ENCODE measurements around the gene ANKFN1.
"Not testable (repeated sequence)": the region's sequence is repeated elsewhere in the genome, so short reads cannot be mapped to it uniquely, and the experiment has no call there.

Gene ANKFN1

GRCh38 chr17:56182081-56182480 lies 28.8 kb downstream of the ANKFN1 start:
- no peak for DNase-seq (ENCODE audit: low read depth in 2 of 3, low spot score in 1 of 3)

- DNase-seq (ENCODE audit: low read depth in 2 of 3, low spot score in 1 of 3) = no peak
Observed at GRCh38 chr17:56184650-56185049, 31.4 kb downstream of the ANKFN1 start.

GRCh38 chr17:56185491-56186221 lies 32.4 kb downstream of the ANKFN1 start:
- DNase-seq (ENCODE audit: low read depth in 2 of 3, low spot score in 1 of 3) = no peak

DNA sequence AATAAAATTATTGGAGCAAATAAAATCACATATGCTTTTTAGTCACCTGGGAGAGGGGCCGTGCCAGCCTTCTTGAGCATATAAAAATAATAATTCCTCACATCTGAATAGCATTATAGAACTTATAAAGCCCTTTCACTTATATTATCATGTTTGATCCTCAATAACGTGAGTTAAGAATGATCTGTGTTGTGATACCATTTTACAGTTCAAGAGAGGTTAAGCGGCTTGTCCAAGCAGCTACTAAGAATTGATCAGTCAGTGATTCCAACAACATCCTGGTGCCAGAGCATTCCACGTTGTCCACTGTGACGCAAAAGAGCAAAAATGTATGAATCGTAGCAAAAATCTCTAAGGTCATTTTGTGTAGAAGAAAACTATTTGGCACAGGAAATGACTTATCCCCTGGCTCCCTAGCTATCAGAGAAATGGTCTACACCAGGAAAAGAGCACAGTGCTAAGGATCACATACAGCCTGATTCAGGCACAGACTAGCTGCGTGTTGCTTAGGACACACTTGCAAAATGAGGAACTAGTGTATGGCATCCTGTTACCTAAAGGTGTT lies 33.0 kb downstream of the ANKFN1 start:
- DNase-seq (ENCODE audit: low read depth in 2 of 3, low spot score in 1 of 3) = no peak

GRCh38 chr17:56203430-56203829 lies 50.2 kb downstream of the ANKFN1 start:
- no peak for DNase-seq (ENCODE audit: low read depth in 2 of 3, low spot score in 1 of 3)

GRCh38 chr17:56206351-56206750 lies 53.1 kb downstream of the ANKFN1 start:
- no peak for DNase-seq (ENCODE audit: low read depth in 2 of 3, low spot score in 1 of 3)

GRCh38 chr17:56213031-56213430 lies 59.8 kb downstream of the ANKFN1 start:
- no peak for DNase-seq (ENCODE audit: low read depth in 2 of 3, low spot score in 1 of 3)

DNA sequence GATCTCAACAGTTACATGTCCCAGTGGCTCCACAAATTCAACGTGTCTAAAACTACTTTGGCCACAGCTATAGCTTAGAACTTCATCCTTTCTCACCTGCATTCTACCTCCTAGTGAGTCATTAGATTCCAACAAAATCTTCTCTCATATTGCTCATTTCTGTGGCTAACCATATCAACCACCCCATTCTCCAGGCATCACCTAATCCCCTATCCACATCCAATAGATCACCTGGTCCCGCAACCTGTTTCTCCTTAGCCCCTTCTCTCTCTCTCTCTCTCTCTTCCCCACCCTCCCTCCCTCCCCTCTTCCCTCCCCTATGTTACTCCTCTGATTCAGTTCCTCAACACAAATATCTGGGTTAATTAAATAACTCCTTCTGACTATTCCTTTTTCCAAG lies 64.6 kb downstream of the ANKFN1 start:
- no peak for DNase-seq (ENCODE audit: low read depth in 2 of 3, low spot score in 1 of 3)

DNA sequence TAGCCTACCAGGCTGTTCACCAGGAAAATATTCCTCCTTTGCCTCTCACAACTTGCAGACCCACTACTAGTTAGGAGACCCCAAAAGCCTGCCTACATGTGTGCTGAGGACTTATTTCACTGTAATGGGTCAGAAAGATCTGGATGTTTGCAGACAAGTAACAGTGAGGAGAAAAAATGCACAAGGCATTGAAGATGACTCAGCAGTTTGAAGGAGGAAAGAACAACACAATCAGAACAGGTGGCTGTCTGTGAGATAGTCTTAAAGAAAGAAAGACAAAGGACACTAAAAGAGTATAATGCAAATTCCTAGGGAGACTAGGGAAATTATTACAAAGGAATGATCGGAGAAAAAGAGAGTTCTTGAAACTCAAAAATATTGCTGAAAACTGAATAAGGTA lies 69.0 kb downstream of the ANKFN1 start:
- no peak for DNase-seq (ENCODE audit: low read depth in 2 of 3, low spot score in 1 of 3)

DNA sequence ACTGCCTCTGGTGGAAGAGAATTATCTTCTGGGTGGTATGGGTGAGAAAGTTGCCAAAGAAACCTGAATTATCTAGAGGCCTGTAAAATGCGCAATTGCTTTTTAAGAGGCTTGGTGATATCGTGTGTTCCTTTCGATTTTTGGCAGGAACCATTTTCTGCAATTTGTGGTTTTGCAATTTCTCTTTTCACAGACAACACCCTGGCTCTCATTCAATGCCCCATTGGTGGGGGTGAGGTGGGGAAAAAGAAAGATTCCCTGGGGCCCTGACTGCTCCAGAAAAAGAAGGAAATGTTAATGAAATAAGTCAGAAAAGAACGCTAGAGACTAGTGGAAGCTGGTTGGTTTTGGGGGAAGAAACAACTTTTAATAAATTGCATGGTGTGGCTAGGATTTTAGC lies 77.4 kb downstream of the ANKFN1 start:
- no peak for DNase-seq (ENCODE audit: low read depth in 2 of 3, low spot score in 1 of 3)

DNA sequence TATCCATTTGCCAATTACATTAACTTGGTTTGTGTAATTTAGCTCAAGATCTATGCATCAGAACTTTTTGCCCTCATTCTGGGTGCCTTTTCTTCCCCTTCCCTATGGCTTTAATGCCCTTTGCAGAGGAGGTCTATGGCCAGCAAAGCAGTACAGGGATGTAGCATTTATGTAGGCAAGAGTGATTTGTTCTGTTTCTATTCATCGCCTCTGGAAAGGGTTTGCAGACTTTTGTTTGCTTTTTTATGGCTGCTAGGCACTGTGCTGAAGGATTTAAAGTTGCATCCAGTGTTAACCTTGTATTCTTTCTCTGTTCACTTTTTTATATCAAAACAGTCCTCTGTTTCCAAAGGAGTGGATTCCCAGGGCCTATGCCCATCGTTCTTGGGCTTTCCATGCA lies 78.0 kb downstream of the ANKFN1 start:
- DNase-seq (ENCODE audit: low read depth in 2 of 3, low spot score in 1 of 3) = no peak

DNA sequence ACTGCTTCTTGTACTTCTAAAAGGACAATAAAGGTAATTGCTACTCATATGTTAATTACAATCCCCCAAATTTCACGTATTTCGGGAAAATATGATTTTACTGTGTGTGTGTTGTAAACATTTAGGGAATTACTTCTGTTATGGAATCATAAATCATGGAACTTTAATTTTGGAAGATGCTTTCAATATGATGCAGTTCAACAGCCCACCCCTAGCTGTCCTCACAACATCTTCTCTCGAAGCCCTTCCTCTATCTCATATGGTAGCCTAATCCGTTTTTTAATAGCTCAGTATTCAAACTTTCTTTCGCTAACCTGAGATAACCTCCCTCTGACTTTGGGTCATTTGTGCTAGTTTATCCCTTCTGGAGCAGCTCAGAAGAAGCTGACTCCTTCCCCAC lies 78.4 kb downstream of the ANKFN1 start:
- DNase-seq (ENCODE audit: low read depth in 2 of 3, low spot score in 1 of 3) = no peak

- DNase-seq (ENCODE audit: low read depth in 2 of 3, low spot score in 1 of 3) = no peak
Observed at GRCh38 chr17:56244268-56244890, 91.1 kb downstream of the ANKFN1 start.

DNA sequence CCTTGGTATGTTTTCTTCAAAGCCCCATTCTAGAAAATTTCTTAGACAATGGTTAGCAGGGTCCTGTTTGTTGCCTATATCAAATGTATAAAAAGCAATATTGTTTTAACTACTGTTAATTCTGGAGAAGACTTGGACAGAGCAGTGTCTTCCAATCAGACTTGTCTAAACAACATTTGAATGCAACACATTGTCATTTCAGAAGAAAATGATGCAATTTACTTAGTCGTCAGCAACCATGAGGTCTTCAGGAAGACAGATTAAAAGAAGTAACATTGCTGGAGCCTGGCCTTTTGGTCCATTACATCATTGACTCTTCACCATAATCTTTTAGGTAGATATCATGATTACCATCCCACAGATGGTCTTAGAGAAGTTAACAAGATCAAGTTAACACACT lies 94.5 kb downstream of the ANKFN1 start:
- no peak for DNase-seq (ENCODE audit: low read depth in 2 of 3, low spot score in 1 of 3)

- no peak for DNase-seq (ENCODE audit: low read depth in 2 of 3, low spot score in 1 of 3)
Observed at GRCh38 chr17:56257075-56257474, 103.8 kb downstream of the ANKFN1 start.

- DNase-seq (ENCODE audit: low read depth in 2 of 3, low spot score in 1 of 3) = no peak
Observed at GRCh38 chr17:56260376-56261002, 107.2 kb downstream of the ANKFN1 start.

DNA sequence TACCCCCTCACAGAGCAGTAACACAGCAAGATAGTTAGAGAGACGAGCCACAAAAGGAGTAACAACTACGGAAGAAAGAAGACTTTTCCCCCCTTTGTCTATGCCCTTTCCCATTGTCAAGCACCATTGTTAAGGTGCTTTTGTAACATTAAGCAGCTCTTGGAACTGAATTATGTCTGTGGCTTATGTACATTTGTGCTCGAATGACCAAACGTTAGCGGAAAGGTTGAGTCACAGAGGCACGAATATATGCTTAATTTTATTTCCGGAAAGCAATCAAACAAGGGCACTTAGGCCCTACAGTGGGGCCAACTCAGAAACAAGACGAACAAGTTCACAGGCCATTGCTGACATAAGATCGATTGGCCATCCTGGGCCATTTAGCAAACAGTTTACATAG lies 109.5 kb downstream of the ANKFN1 start:
- no peak for DNase-seq (ENCODE audit: low read depth in 2 of 3, low spot score in 1 of 3)

DNA sequence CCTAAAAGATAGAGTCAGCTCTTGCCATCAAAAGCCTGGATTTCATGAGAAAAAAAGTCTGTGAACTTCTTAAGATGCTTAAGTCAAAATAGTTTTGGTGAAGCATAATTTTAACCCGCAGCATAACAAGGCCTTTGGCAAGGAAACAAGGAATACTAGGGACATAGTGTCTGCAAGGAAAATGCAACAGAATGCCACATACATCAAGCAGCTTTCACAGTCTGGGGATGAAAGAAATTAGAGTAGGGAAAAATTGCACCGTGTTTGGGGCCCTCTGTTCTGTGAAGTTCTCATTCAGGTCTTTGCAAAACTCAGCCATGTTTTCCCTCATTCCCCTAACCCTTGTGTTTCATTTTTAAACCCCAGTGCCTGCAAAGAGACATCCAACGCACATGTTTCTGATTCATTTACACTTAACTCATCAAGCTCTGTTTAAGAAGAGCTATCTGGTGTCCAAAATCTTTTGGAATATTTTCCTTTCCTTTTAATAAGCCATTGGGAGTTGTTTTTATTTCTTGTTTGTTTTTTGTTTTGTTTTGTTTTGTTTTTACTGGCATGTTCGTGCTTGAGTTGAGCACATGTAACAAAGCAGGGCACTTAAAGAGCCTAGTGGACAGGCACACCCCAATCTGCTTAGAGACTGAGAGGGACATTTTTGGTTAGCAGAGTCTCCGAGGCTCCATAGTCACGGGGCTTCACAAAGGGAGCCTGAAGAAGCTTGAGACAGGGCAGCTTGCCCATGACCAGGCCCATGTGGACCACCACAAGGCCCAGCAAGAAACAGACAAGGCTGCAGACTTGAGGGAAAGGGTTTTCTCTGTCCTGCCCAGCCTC lies 116.5 kb downstream of the ANKFN1 start:
- no peak for DNase-seq (ENCODE audit: low read depth in 2 of 3, low spot score in 1 of 3)

DNA sequence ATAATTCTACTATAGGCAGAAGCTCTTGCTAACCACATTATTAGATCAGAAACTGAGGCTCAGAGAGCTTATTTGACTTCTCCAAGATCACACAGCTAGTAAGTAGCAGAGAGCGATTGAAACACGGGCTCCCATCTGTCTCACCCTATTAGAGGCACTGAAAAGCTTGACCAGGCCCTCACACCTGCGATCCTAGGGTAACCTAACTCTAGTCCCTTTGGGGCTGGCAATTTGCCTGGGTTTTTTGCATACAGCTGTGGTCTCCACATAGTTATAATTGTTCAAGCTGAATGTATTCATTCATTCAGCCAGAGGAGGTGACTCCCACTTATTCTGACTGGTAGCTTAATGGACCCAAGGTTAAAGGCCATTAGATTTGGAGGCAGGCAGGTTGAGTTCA lies 121.2 kb downstream of the ANKFN1 start:
- DNase-seq (ENCODE audit: low read depth in 2 of 3, low spot score in 1 of 3) = no peak

DNA sequence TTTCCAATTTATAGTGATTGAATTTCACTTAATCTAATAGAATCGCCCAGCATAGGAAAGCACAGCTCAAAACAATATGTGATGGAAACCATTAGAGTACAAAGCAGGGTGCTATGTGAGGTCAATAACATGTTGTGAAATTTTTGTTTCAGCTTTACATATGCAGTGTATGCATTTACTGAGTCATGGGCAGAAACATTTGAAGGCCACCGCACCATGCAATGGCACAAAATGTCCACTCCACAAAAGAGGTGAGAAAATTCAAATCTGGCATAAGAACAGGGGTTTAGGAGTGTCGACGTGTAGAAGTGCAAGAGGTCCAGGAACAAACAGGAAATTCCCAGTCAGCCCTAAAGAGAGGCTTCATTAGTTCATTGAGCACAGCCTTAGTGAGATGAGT lies 131.2 kb downstream of the ANKFN1 start:
- DNase-seq (ENCODE audit: low read depth in 2 of 3, low spot score in 1 of 3) = no peak

GRCh38 chr17:56288786-56289185 lies 135.5 kb downstream of the ANKFN1 start:
- DNase-seq (ENCODE audit: low read depth in 2 of 3, low spot score in 1 of 3) = not testable (repeated sequence)
